ENCODE results near the gene ALDH16A1.
A peak's percentile ranks its signal among the peaks of the same experiment; 100 is the strongest.

Gene ALDH16A1

DNA sequence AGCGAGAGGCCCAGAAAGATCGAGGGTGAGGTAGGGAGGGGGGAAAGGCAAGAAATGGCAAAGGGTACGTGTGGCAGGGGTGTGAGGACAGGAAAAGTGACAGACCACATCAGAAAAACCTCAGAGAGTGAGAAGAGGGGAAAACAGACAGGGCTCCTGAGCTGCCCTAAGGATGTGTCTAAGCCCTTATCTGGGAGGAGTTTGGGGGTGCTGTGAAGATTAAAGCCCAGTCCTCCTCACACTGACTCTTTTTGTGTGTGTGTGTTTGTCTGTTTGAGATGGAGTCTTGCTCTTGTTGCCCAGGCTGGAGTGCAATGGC lies 29.1 kb upstream of the ALDH16A1 start:
- no peak for DNase-seq

DNA sequence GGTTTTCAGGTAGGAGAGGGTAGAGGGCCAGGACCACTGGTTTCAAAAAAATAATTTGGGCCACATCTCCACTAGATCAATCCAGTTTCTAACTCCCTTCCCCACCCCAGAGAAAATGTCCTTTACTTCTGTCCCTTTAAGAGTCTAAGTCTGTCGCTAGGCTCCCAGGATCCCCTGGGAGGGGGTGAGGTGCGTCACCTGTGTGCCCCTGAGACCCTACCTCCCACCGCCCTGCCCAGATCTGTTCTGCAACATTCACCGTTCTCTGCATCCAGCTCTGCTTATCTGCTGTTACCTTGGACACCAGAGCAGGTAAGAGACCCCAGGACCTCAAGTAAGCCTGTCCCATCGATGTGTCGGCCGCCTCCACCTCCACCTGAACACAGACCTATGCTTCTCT lies 27.8 kb upstream of the ALDH16A1 start, which contains the start of gene GFY:
TSS of gene GFY (plus strand) at position 211 of the 400 bp plus-strand sequence. CDS start 1,043 bp downstream, outside the sequence.
- no peak for DNase-seq

DNA sequence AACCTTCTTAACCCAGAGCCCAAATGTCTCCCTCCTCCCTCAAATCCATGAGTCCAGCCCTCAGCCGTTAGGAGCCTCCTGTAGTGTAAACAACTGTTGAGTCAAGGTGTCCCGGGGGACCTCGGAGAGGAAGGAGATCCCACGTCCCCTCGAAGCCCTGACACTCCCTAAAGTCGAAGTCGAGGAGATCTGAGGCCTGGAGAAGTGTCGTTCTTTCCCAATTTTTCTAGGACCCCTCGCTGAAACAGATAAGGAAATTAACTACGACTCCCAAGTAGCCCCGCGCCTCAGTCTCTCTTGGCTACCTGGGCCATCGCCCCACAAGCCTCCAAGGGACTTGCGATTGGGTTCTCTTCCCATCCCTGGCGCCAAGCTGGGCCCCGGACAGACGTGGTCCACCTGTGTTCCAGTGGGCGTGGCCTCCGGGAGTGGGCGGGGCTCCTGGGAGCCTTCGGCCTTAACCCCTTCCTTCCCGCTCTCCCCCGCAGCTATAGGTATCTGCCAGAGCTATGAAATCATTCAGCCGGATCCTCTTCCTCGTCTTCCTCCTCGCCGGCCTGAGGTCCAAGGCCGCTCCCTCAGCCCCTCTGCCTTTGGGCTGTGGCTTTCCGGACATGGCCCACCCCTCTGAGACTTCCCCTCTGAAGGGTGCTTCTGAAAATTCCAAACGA lies 27.0 kb upstream of the ALDH16A1 start:
- no peak for DNase-seq

DNA sequence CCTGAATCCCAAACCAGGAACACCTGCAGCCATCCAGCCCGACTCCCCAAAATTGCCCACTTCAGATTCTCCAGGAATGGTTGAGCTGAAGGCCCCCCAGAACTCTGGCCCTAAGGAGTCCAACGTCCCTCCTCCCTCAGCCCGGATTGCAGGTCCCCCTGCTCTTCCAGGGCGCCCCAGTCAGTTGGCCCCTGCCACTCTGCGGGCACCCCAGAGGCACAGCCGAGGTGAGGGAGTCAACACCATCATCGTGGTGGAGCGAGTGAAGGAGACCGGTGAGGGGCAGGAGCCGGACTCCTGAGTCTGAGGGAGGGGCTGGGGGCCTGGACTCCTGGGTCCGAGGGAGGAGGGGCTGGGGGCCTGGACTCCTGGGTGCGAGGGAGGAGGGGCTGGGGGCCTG lies 25.7 kb upstream of the ALDH16A1 start:
- DNase-seq, result no peak

DNA sequence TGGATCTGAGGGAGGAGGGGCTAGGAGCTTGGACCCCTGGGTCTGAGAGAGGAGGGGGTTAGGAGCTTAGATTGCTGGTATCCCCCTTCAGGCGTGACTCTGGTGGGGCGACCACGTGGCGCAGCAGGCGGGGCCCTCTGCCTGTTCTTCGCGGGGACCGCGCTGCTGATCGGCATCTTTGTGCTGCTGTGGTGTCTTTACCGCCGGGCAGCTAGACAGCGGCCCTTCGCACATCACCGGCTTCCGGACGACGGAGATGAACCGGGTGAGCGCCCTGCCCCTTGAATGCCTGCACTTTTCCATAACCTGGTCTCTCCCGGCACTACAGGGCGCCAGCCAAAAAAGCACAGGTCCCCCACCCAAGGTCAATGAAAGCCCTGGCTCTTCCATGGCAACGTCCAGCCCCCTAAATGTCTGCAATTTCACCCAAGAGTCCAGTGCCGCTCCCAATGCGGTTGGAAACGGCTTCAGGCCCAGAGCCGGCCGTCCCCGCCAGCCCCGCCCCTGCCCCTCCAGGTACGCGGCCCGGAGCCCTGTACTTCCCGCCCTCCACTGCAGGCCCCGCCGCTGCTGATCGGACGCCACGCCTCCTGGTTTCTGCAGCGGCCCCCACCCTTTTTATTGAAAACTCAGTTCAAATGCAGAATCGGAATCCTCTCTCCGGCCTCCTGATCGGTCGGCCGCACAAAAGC lies 25.0 kb upstream of the ALDH16A1 start:
- no peak for DNase-seq

DNA sequence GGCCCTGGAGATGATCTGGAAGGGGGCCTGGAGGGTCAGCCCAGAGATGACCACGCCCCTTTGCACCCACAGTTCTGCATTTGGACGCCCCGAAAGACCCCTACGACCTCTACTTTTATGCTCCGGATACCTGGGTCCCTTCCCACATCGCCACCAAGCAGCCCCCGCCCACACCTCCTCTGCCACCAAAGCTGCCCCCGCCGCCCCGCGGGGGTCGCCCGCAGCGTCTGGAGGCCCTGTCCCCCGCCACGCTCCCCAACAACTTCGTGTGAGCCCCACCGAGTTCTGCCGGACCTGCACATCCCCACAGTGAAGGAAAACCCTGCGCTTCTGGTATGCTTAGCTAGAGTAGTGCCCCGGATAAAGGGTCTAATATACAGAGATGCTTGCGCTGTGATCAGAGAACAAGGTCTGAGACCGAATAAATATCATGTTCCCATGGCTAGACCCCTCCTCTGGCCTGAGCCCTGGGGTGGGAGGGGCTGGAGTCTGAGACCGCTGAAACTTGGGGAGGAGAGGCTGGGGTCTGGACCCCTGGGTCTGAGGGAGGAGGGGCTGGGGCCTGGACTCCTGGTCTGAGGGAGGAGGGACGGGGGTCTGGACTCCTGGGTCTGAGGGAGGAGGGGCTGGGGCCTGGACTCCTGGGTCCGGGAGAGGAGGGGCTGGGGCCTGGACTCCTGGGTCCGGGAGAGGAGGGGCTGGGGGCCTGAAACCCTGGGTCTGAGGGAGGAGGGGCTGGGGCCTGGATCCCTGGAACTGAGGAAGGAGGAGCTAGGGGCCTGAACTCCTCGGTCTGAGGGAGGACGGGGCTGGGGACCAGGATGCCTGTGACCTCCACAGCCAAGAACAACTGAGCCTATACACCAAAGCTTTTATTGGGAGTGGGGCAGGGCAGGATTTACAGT lies 24.2 kb upstream of the ALDH16A1 start:
- no peak for DNase-seq

DNA sequence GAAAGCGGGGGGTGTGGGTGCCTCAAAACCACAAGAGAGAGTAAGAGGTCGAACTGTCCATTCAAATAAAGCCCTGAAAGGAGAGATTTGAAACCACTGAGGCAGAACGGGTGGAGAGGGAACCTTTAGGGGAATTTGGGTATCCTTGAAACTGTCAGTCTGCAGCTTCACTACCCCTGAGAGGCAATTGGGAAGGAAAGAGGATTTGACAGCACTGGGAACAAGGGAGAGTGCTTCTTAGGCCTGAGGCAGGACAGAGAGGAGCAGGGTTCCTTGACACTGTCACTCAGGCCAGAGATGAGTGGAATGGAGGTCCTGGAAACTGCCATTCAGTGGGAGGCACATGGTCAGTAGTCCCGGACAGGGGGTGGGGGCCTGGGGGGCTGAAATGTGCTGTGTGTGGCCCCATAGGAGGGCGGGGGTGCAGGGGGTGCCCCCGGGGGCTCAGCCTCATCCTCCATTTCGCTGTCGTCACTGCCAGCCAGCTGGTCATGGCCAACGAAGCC lies 22.8 kb upstream of the ALDH16A1 start:
- no peak for DNase-seq

DNA sequence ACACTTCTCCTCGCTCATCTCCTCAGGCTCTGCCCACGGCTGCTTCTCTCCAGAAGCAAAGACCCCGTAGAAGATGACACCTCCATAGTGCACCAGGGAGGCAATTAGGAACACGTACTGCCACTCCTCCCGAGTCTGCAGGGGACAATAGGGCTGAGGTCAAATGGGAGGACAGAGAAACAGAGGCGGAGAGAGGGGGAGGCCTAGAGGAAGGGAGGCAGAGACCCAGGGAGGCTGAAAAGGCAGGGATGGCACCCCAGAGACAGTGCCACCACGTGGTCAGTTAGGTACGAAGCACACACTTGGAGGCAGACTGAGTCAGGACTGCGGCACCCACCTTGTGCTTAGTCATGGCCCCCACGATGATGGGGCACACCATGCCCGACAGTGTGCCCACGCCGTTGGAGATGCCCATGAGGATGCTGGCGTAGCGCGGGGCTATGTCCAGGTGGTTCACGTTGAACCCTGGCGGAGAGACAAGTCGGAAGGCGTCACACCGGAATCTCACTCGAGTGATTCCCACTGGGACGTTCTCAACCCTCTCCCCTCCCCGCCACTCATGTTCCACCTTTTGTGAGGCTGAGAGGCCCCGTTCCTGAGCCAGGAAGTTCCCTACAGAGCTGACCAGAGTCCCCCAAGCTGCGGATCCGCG lies 22.2 kb upstream of the ALDH16A1 start:
- DNase-seq, result no peak

DNA sequence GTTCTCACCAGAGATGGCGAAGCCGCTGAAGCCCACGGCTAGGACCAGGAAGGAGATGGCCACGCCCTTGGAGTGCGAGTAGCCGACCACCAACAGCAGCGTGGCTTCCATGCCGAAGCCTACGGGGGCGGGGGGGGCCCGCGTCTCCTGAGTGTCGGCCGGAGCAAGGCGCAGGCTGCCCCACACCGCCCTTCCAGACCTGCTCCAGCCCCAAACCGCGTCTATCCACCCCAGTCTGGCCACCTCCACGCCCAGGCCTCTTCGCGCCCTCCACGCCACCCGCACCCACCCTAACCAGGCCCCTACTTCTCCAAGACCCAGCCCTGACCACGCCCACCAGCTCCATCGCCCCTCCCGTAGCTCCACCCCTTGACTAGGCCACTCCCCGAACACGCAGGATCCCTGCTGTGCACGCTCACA lies 21.7 kb upstream of the ALDH16A1 start:
- no peak for DNase-seq

DNA sequence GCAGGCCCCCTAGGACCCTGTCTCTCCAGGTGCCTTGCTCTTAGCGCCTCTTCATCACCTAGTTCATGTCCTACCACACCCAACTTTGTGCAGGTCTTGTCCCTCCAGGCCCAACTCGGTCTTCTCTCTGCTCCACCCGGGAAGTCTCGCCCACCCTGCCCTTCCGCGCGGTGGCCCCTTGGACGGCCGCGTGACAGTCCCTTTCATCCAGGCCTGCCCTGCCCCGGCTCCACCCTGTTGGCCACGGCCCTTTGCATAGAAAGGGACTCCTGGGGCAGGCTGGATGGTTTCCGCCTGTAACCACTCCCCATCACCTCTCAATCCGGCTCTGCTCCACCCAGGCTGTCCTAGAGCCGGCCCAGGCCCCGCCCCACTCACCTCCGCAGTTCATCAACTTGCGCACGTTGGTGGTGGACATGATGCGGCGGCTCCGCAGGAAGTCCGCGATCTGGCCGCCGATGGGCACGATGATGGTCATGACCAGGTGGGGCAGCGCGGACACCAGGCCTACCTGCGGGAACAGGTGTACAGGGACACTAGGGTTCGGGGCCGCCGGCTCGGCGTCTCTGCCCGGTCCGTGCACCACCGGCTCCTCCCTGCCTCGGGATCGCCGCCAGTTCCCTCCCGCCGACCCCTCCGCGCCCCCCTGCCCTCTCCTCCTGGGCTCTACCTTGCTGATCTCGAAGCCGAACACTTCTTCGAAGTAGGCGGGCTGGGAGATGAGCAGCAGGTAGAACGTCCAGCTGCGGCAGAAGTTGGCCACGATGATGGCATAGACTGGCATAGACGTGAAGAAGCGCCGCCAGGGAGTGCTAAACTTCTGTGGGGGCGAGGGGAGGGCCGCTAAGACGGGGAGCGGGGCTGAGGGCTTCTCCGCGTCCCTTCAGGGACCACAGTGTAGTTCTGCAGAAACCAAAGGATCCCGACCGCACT lies 20.6 kb upstream of the ALDH16A1 start:
- no peak for DNase-seq

DNA sequence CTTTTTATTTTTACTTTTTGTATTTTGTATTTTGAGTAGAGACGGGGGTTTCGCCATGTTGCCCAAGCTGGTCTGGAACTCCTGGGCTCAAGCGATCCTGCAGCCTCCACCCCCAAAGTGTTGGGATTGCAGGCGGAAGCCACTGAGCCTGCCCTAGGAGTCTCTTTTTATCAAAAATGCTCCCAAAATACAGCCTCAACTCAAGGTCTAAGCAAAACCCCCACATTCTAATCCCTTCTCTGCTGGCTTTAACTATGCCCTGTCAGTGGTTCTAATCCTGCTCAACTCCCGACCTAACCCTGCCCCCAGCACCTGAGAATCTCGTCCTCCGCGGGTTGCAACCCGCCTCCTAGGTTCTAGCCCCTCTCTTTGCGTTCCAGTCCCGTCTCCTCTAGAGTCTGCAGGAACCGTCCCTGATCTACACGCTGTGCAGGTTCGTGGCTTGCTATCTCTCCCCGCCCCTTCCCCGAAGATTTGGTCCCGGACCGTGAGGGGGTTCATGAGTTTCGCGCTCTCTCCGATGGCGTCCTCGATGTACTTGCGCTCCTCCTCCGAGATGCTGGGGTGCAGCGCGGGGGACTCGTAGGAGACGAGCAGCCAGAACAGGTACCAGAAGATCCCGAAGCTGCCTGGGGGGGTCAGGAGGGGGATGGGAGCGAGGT lies 19.7 kb upstream of the ALDH16A1 start:
- DNase-seq, result no peak

DNA sequence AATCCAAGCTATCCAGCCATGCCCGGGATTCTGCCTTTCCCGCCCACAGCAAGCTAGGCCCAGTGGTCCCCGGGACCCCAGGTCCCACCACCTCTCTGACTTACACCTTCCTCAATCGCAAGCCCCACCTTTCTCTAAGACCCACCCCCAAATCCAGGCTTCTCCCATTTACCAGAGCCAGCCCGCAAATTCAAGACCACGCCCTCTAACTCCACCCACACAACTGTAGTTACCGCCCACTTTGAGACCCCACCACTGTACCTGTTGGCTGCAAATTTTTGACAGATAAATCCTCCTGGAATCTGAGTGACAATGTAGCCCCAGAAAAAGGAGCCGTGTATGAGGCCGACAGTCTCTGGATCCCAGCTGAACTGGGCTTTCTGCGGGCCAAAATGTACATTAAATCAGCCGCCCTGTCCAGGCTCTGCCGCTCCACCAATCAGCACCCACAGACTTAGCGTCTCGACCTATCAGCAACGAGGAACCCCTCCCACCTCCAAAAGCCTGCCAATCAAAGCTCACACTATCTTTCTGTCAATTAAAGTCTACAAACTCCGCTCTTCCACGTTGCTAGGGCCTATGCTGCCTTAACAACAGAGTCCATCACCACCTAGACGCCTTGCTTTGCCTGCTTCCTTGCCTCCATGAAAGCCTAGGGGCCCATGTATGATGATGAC lies 18.0 kb upstream of the ALDH16A1 start:
- DNase-seq, result no peak

DNA sequence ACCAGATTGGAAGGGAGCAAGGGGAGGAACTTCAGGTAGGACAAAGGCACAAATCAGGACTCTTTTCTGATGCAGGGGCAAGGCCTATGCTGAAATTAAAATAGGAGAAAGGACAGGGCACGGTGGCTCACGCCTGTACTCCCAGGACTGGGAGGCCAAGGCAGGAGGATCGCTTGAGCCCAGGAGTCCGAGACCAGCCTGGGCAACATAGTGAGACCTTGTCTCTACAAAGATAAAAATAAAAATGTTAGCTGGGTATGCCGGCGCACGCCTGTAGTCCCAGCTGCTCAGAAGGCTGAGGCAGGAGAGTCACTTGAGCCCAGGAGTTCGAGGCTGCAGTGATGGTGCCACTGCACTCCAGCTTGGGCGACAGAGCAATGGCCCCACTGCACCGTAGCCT lies 17.4 kb upstream of the ALDH16A1 start:
- DNase-seq, result no peak

DNA sequence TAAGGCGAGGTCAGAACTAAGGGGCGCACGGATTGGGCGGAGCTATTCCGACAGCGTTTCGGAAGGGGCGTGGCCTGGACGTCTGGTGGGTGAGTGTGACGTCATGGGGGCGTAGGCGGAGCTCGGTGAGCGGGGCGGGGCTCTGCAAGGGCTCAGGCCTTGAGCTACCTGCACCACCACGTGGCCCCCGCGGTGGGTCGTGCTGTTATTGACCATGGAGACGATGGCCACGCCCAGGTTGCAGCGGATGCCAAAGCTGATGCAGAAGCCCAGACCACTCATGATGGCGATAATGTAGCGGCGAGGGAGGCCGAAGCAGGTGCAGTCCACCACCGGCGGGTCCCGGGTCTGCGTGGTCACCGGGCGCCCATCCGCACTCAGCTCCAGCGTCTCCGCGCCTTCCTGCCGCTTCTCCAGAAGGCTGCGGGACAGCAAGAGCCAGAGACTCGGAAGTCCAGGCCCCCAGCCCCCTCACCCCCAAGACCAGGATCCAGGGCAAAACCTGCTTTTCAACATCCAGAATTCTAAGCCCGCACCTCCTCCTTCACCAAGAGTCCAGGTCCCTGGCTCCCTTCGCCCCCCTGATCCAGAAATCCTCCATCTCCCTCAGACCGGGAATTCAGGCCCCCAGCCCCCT lies 16.5 kb upstream of the ALDH16A1 start:
- DNase-seq, result no peak

DNA sequence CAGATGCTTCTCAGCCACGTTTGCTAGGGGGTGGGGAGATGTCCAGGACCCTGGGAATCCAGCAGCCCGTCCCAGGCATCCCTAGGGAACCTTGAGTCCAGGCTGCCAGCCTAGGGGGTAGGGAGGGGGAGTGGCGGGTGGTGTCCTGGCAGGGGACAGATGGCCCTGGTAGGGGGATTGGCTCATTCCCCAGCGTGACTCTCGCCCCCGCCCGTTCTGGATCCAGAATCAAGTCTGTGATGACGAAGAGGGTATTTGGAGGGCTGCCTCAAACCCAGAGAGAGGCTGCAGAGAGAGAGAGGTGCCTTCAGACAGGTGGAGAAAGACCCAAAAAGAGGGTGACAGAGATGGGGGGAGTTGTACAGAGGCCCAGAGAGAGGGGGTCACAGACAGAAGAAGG lies 15.8 kb upstream of the ALDH16A1 start:
- DNase-seq, result no peak

DNA sequence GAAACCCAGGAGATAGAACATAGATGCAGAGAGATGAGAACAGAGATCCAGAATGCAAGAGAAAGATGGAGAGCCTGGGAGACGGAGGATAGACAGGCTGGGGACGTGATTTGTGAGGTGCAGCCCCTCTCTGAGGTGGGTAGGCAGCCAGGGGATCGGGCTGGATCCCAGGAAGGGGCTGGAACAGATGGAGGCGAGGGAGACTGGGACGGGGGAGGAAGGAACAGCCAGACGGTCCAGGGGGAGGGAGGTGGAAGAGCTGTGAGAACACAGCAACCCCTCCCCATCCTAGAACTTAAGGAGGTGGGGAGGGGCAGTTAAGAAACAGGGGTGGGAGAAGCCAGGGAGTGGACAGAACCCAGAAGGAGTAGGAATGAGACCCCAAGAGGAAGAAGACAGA lies 14.8 kb upstream of the ALDH16A1 start:
- DNase-seq, result no peak

DNA sequence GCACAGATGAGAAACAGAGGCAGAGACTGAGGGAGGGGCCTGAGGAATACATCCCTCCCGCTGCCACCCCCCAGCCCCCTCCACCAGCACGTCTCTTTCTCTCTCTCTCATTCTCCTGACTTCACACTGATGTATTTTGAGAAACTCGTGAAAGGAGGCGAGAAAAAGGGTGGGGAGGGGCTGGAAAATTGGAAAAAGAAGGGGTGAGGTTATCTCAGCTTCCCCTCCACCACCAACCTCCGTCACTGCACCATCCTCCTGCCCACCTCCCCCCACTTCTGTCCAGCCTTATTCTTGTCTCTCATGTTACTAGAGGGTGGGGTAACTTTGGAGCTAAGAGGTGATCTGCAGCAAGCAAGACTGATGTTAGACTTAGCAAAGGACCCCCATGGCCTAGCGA lies 13.2 kb upstream of the ALDH16A1 start:
- no peak for DNase-seq

DNA sequence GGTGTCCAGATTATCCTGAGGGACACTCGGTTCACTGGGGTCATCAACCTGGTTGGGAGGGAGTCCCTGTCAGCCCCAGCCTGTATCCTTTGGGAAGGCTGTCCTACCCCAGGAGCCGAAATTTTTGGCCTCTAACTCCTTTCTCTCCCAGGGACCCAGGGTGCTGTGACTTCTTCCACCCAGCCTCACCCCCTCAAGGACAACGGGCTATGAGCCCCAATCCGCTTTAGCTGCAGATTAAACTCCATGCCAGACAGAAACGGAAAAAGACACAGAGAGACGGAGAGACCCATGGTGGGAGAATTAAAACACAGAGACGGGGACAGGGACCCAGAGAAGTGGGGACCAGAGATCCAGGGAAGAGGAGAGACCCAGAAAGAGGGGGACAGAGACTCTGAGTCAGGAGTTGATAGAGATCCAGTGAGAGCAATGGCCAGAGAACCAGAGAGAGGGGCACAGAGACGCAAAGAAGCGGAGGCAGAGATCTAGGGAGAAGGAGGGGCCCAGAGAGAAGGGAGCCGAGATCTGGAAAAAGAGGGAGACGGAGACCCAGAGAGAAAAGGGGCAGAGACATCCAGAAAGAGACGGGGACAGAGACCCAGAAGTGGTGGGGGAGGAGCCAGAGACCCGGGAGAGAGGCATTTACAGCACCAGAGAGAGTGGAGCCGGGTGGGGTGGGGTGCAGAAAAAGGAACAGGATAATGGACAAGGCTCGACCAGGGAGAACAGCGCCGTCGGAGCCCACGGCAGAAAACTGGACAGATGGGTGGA lies 12.4 kb upstream of the ALDH16A1 start:
- DNase-seq, result no peak

DNA sequence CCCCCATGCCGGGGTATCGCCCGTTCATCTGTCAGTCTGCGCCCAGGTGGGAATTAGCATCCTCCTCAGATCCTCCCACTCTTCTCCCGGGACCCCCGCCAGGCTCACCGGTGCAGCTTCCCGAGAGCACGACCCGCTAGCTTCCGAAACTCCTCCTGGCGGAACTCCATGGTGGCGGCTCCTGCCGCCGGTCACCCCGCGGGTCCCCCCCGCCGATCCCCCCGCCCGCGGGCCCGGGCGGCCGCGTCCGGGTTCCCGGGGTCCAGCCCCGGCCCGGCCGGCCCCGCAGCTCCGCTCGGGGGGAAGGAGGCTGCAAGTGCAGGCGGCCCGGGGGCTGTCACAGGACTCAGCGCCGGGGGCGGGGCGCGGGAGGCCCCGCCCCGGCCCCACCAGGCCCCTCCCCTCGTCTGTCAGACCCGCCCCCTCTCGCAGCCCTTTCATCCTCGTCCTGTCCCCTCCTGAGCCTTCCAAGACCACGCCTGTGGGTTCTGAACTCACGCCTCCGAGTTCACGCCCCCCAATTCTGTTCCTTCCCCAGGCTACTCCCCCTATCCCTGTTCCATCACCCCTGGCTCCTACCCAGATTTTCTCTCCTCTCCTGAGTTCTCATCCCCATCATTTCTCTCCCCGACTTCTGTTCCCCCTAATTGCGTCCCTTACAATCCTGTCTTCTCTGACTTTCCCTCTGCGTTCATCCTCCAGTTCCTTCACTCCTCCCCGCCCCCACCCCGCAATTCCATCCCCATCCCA lies 11.6 kb upstream of the ALDH16A1 start, which contains the start of gene SLC17A7:
TSS of gene SLC17A7 (minus strand) at position 318 of the 750 bp plus-strand sequence. CDS start at position 170, 148 bp downstream.
- DNase-seq, result peak; percentile 35
